HCT116 (cell line): ENCODE results near the gene ARHGEF9. TPM values are rescaled to one million over a fixed set of nuclear protein-coding genes. Genes with fewer than 3 reads are reported as not detected.

Source experiments
- CEBPB ChIP-seq: IDR thresholded peaks from 2 replicates; pipeline ENCODE4 v1.6.1; 2012; ENCODE audit warnings: low read depth
- JUND ChIP-seq: IDR thresholded peaks from 2 replicates; pipeline ENCODE4 v1.6.1; 2012
- POLR2AphosphoS5 ChIP-seq: IDR thresholded peaks from 2 replicates; pipeline ENCODE4 v1.6.1; 2011; ENCODE audit warnings: mild to moderate bottlenecking, low read depth, low read length, moderate library complexity
- SRF ChIP-seq: IDR thresholded peaks from 2 replicates; pipeline ENCODE4 v1.6.1; 2012; ENCODE audit warnings: low read depth
- microRNA counts: library from miRNA; unstranded; fragments of <30 nt; microRNA quantifications from one replicate; lab custom pipeline; 2015
- microRNA-seq: library from miRNA; unstranded; fragments of <30 nt; microRNA quantifications from one replicate; pipeline ENCODE4, GENCODE V29; 2016; ENCODE audit warnings: borderline number of aligned reads
- total RNA-seq: library from RNA; stranded (reverse); gene quantifications from one replicate; pipeline ENCODE4 v1.2.1, GENCODE V29; 2021; ENCODE audit not compliant: unreplicated experiment

ARHGEF9 gene
- total RNA-seq, 1 experiment from 2014 or later = 15.0 TPM

DNA sequence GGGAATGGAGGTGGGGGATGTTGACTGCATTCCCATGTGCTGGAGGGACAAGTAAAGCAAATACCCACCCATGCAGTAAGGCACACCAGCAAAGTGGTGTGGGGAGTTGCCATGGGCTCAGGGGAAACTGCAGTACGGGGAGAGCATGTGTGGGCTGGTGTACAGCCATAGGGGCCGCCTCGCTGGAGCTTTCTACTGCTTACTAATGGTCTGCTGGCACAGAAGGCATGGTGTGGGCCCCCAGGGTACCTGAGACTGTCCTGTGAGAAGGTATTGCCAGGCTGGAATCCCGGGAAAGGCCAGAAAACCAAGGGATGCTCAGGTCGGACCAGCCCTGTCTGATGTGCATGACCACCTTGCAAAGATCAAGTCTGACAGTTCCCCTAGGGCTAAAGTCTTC is 199.1 kb downstream of the ARHGEF9 start (continued):
- TF ChIP-seq JUND (no peak), CEBPB (no peak), POLR2AphosphoS5 (no peak), SRF (no peak)

MicroRNAs within 50 kb of the gene (microRNA counts, 767-probe panel; counts per million panel counts)
- not detected for microRNA hsa-miR-1468 (lab: Ali Mortazavi, UCI)

Small RNA genes lying within 50 kb of the gene (microRNA-seq; reads per million reads assigned to microRNA genes)
- gene MIR1468 = 9.3 reads per million, percentile 26 among the genes with 10 or more reads in this experiment
